GM19452 (cell line): Measurements from ENCODE around the gene PYY.
"Not testable (repeated sequence)": the region's sequence is repeated elsewhere in the genome, so short reads cannot be mapped to it uniquely, and the experiment has no call there.

ENCODE experiments used
- ATAC-seq: cut with Tn5 transposase; IDR thresholded peaks from one replicate; pipeline ENCODE4 v1.9.1; 2021; ENCODE audit not compliant: unreplicated experiment

PYY gene

GRCh38 chr17:43953746-43954145, at the start of gene PYY:
PYY (minus strand) TSS chr17:43953940; CDS start chr17:43953483, 457 bp downstream.
- ATAC-seq, result no peak

- ATAC-seq, result no peak
Measured at GRCh38 chr17:44002141-44002848, 48.6 kb upstream of the PYY start.

- ATAC-seq, result no peak
Measured at GRCh38 chr17:44001461-44001920, 47.8 kb upstream of the PYY start.

GRCh38 chr17:44000871-44001460, 47.2 kb upstream of the PYY start:
- no peak for ATAC-seq

GRCh38 chr17:44000141-44000860, 46.6 kb upstream of the PYY start:
- ATAC-seq, result no peak

- ATAC-seq, result no peak
Measured at GRCh38 chr17:43999024-43999423, 45.3 kb upstream of the PYY start.

GRCh38 chr17:43998552-43998951, 44.8 kb upstream of the PYY start:
- ATAC-seq, result no peak

- not testable (repeated sequence) for ATAC-seq
Measured at GRCh38 chr17:43997180-43997579, 43.4 kb upstream of the PYY start.

GRCh38 chr17:43995150-43995471, 41.4 kb upstream of the PYY start:
- no peak for ATAC-seq

GRCh38 chr17:43994272-43995149, 40.8 kb upstream of the PYY start:
- no peak for ATAC-seq

GRCh38 chr17:43992641-43993040, 38.9 kb upstream of the PYY start:
- no peak for ATAC-seq

- ATAC-seq, result no peak
Measured at GRCh38 chr17:43988301-43988700, 34.6 kb upstream of the PYY start.

- no peak for ATAC-seq
Measured at GRCh38 chr17:43987131-43988021, 33.6 kb upstream of the PYY start.

- no peak for ATAC-seq
Measured at GRCh38 chr17:43986225-43986981, 32.7 kb upstream of the PYY start.

GRCh38 chr17:43984521-43984920, 30.8 kb upstream of the PYY start:
- ATAC-seq, result no peak

- no peak for ATAC-seq
Measured at GRCh38 chr17:43983515-43984411, 30.0 kb upstream of the PYY start.

GRCh38 chr17:43983196-43983514, 29.4 kb upstream of the PYY start:
- no peak for ATAC-seq

- ATAC-seq, result no peak
Measured at GRCh38 chr17:43982171-43982570, 28.4 kb upstream of the PYY start.

GRCh38 chr17:43979671-43980070, 25.9 kb upstream of the PYY start:
- ATAC-seq, result no peak
